GM18511 (cell line): ENCODE measurements around the gene PTPRU.
"Not testable (repeated sequence)": the region's sequence is repeated elsewhere in the genome, so short reads cannot be mapped to it uniquely, and the experiment has no call there.

Source experiments
- ATAC-seq: cut with Tn5 transposase; IDR thresholded peaks from one replicate; pipeline ENCODE4 v1.9.1; 2021; ENCODE audit warnings: mild to moderate bottlenecking, moderate library complexity; ENCODE audit not compliant: unreplicated experiment

The PTPRU gene

DNA sequence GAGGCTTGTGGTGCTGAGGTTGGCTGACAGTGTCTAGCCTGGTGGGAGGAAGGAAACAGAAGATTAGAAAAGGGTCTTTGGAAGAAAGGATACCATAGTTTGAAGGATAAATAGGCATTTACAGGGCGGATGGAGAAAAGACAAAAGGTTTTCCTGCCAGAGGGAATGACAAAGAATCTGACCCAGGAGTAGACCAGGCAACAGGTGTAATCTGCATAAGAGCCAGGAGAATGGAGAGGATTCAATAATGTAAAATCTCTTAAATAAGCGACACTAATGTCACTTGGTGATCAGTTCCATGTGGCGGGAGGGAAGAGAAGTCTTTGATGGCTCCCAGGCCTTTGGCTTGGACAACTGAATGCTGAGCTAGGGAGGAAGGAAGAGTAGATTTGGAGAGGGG, 15.0 kb upstream of the PTPRU start:
- ATAC-seq, result no peak

DNA sequence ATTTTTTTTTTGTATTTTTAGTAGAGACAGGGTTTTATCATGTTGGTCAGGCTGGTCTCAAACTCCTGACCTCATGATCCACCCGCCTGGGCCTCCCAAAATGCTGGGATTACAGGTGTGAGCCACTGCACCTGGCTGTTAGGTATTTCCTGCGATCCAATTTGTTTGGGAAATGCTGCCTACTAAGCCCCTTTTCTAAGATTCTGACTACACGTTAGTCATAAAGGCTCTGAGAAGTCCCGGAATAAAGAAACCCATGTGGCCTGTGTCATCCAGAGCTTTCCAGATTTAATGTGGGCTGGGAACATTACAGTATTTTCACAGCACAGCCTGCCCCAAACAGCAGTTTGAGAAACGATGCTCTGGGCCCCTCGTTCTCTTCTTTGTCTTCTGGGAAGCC, 14.1 kb upstream of the PTPRU start:
- ATAC-seq, result not testable (repeated sequence)

DNA sequence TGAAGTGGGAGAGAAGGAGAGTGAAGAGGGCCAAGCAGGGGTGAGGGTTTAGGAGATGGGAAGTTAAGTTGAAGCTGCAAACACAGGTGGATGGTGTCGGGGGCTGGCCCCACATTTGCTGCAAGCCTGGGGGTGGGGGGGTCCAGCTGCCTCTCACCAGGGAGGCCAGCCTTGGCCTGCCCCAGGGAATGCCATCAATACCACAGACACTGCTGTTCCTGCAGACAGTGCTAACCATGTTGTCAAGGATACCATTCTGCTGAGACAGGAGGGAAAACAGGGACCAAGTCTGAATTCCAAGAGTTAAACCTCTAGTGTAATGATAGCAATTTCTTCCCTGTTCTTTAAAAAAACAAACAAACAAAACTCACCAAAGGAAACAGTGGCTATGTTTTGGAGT, 13.6 kb upstream of the PTPRU start:
- no peak for ATAC-seq

DNA sequence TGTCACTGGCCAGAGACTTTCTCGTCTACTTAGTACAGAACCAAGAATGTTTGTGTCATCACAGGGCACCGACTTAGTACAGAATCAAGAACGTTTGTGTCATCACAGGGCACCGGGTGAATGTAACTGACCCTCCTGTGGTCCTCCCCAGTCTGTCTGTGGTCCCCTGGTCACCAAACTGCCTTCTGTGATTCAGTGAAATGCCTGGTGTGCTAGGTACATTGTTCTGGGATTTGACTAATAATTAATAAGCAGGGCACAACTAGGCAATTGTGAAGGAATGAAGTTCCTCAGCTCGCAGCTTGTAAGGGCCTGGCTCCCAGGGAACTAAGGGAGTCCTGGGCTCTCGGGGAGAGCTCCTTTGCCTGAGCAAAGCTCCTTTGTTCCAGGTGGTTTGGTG, 12.8 kb upstream of the PTPRU start:
- no peak for ATAC-seq

DNA sequence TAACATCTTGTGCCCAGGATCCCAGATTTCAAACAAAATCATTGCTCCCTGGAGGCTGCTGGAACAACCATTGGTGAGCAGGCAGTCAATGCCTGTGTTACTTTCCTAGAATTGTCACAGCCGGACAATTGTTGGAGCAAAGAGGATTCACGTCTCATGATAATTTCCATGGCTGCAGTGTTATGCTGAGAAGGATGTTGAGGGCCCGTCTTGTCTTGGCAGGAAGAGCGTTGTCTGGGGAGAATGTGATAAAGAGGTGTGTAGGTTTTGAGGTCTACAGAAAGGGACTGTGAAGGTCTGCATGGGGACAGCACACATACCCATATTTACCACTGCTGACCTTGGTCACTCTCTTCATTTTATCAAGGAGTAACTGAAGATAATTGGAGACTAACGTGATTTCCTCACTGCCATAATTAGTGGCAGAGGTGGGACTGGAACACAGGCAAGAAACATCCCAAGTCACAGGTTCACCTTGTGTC, 11.9 kb upstream of the PTPRU start:
- ATAC-seq, result no peak

GRCh38 chr1:29225361-29225760, 11.0 kb upstream of the PTPRU start:
- no peak for ATAC-seq

DNA sequence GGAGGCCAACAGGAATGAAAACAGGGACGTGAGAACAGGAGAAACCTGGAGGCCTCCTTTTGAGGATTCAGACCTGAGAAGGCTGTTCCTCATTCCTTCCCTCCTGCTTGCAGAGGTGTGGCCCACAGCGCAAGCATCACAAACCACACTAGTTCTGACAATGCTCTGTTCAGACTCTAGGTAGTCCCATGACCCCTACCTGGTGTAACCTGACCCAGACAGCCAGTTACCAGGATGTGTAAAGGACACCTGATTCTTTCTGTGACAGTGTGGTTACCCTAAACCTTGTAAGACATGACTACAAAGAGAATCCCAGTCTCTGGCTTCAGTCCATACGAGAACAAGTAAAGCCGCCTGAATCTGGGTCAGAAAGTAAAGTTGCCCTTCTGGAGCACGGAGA, 8.8 kb upstream of the PTPRU start:
- no peak for ATAC-seq

DNA sequence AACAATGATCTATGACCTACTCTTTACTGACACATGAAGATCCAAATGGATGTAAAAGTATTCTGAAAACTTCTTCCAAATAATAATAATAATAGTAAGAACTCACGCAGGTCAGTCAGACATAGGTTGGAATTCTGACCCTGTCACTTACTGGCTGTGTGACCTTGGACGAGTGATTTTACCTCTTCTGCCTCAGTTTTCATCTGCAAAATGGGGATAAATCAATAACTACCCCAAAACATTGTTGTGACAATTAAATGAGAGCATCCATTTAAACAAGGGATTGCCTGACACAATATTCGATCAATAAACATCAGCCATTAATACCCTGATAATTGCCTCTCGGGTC, 6.1 kb upstream of the PTPRU start:
- no peak for ATAC-seq

DNA sequence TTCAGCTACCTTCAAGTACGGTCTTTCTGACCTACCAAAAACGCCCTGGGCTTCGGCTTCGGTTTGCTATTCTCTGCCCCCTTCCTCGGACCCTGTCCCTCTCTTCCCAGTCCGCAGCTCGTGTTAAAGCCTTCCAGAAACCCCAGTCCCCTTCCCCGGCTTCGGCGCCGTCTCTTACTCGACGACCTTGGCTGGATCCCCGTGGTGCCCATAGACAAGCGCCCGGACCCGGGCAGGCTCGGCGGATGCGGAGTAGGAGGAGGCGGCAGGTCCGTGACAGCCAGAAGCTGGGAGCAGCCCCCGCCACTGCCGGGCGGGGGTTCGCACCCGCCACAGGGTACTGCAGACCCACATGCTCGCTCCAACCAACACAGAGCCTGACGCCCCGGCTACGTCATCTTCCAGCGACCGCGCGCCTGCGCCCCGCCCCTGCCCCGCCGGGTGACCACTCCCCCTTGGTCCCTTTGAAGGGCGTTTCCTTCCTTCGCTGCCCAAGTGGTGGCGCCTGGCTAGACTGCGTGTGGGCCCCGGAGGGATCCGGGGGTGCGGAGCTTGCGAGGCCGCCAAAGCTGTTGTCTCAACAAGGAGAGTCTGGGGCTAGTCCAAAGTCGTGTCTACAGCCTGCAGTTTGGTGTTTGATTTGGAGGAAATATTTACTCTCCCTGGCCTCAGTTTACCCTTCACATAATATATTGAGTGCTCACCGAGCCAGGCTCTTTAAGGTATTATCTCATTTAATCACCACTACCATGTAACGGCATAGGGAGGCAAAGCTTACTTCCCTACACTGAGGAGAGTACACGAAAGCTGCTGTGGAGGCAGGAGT, 5.6 kb upstream of the PTPRU start, which contains the start of gene MECR:
Gene MECR (minus strand): TSS at position 382 of the 826 bp plus-strand sequence. CDS start 28 bp downstream, at position 354.
- ATAC-seq, result peak; percentile 94

DNA sequence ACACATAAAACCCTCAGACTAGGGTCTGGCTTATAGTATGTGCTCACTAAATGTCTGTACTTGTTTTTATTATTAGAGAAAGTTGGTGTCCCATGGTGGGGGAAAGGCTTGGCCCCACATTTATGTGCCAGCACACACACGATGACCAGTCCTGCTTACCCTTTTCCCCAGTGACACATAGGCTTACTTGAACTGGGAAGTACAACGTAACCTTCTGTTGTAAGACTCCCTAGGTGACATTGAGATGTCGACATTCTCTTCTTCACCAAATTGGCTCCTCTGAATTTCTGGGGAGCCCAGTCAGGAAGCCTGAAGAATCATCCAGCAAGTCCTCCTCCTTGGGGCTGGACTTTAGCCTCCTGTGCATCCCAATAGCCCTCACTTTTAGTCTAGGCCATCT, 3.9 kb upstream of the PTPRU start:
- ATAC-seq, result no peak

- no peak for ATAC-seq
Observed at GRCh38 chr1:29233693-29234092, 2.6 kb upstream of the PTPRU start.

DNA sequence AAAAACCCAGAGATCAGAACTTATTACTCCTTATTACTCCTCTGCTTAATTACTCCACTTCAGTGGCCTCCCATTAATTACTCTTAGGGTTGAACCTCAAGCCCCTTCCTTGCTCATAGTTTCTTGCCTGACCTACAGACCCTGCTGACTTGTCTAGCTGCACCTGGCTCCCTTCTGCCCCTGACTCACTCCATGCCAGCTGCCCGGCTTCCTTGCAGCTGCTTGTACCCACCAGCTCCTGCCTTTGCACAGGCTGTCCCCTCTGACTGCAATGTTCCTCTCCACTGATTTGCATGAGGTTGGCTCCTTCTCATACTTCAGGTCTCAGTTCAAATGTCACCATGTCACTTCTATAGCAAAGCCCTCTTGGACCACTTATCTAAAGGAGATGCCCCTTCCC, 1.9 kb upstream of the PTPRU start:
- ATAC-seq, result no peak

DNA sequence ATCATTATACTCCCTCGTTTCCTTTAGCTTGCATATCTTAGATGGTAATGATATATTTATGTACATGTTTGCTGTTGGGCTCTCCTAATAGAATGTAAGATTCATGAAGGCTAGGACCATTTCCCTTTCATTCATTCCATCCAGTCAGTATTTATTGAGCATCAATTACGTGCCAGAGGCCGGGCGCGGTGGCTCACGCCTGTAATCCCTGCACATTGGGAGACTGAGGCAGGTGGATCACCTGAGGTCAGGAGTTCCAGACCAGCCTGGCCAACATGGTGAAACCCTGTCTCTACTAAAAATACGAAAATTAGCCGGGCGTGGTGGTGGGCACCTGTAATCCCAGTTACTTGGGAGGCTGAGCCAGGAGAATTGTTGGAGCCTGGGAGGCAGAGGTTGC, 1.4 kb upstream of the PTPRU start:
- not testable (repeated sequence) for ATAC-seq

- no peak for ATAC-seq
Observed at GRCh38 chr1:29236712-29237128, 398 bp downstream of the PTPRU start.

GRCh38 chr1:29237129-29237821, 953 bp downstream of the PTPRU start:
- ATAC-seq, result no peak

DNA sequence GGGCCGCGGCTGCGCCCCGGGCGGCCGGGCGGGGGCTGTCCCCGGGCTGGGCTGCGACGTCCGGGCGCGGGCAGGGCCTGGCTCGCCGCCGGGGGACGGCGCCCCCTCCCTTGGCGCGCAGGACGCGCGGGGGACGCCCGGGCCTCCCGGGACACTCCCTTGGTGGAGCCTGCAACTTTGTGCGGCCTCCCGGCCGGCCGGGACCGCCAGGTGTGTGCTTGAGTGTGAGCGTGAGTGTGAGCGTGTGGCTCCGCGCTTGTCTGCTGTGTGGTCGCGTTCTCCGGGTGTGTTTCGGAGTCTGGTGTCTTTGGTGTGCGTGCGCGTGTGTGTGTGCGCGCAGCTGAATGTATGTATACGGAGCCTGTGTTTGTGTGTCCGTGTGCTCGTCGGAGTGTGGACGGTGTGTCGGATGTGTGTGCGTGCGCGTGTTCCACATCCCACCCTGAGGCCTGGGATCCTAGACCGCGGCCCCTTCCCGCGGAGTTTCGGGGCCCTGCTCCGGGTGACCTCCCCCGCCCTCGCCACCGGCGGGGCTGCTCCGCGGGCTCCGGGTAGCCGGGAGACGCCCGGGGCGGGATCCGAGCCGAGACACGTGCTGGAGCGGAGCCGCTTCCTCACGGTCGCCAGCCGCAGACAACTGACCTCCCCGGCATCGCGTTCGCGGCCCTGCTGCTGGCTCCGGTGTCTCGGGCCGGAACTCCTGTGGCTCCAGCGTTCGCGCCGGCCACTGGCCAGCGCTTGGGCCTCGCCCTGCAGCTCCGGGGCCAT, 1.7 kb downstream of the PTPRU start:
- ATAC-seq, result no peak

GRCh38 chr1:29238620-29239002, 2.3 kb downstream of the PTPRU start:
- no peak for ATAC-seq

DNA sequence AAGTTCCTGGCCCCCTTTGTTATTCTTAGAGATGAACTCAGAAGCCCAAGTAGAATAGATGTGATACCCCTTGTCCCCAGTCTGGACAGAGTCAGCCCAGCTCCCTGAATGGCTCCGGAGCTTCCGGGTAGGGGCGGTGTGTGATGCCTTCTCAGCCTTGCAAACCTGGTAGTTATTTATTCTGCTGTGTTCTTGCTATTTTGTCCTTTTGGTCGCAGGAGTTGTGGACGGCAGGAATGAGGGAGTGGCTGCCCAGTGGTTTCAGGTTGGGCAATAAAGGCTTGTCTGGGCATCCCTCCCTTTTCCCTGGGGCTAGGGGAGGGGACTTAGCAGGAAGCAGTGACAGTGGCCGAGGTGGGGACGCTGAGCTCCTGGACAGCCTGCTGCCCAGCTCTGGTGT, 2.8 kb downstream of the PTPRU start:
- ATAC-seq, result no peak

GRCh38 chr1:29240400-29240837, 4.1 kb downstream of the PTPRU start:
- ATAC-seq, result no peak

GRCh38 chr1:29240986-29241385, 4.7 kb downstream of the PTPRU start:
- ATAC-seq, result no peak
